K562 treated with DMSO at 1 percent for 12 hours (cell line): Measurements from ENCODE around the gene GPR27. TPM values are rescaled to one million over a fixed set of nuclear protein-coding genes. Genes with fewer than 3 reads are reported as not detected.

Experiments
- total RNA-seq: library from RNA; unstranded; fragments of 300-600 nt; gene quantifications from 2 replicates; pipeline ENCODE4 v1.2.3, GENCODE V29; 2022; ENCODE audit not compliant: insufficient read depth

GPR27 gene, protein sequence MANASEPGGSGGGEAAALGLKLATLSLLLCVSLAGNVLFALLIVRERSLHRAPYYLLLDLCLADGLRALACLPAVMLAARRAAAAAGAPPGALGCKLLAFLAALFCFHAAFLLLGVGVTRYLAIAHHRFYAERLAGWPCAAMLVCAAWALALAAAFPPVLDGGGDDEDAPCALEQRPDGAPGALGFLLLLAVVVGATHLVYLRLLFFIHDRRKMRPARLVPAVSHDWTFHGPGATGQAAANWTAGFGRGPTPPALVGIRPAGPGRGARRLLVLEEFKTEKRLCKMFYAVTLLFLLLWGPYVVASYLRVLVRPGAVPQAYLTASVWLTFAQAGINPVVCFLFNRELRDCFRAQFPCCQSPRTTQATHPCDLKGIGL
- not detected in 2 replicates for total RNA-seq

DNA sequence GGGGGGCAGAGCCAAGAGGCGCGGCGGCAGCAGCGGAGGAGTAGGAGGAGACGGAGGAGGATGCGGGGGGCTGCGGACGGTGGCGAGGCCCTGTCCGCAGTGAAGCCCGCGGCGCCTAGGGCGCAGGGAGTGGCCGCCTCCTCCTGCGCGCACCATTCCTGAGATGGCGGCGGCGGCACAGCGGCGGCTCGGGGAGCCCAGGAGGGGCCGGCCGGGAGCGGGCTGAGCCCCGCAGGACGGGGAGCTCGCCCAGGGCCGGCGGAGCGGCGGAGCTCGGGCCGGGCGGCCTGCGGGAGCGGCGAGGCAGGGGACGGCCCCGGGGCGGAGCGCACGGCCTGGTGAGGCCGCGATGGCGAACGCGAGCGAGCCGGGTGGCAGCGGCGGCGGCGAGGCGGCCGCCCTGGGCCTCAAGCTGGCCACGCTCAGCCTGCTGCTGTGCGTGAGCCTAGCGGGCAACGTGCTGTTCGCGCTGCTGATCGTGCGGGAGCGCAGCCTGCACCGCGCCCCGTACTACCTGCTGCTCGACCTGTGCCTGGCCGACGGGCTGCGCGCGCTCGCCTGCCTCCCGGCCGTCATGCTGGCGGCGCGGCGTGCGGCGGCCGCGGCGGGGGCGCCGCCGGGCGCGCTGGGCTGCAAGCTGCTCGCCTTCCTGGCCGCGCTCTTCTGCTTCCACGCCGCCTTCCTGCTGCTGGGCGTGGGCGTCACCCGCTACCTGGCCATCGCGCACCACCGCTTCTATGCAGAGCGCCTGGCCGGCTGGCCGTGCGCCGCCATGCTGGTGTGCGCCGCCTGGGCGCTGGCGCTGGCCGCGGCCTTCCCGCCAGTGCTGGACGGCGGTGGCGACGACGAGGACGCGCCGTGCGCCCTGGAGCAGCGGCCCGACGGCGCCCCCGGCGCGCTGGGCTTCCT is at the start of gene GPR27:
TSS of gene GPR27 (plus strand) at position 155 of the 909 bp plus-strand sequence. CDS start at position 350, 195 bp downstream.

DNA sequence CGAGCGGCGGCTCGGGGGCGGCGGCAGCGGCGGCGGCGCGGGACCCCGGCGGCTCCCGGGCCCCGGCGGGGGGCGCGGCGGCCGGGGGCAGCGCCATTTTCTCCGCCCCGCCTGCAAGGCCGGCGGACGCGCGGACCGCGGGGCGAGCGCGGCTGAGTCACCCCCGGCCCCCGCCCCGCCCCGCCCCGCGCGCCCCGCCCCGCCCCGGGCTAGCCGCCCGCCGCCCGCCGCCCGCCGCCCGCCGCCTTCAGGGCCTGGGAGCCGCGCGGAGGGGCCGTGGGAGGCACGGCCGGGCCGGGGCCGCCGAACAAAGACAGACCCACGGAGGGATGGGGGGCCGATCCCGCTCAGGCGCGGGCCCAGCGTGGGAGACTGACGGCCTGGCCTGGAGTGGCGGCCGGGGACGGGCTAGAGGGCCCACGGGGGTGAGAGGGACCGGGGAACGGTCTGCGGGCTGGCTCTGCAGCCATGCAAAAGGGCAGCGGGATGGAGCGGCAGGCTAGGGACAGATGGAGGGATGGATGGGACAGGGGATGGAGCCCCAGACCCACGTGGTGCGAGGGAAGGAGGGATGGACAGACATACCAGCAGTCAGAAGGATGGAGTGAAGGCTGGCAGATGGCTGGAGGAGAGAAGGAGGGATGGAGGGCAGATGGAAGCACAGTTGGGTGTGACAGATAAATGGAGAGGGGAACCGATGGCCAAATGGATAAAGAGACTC is 28.2 kb upstream of the GPR27 start, which contains the start of gene EIF4E3:
TSS of gene EIF4E3 (minus strand) at position 132 of the 721 bp plus-strand sequence. CDS start at position 97, 35 bp downstream.

DNA sequence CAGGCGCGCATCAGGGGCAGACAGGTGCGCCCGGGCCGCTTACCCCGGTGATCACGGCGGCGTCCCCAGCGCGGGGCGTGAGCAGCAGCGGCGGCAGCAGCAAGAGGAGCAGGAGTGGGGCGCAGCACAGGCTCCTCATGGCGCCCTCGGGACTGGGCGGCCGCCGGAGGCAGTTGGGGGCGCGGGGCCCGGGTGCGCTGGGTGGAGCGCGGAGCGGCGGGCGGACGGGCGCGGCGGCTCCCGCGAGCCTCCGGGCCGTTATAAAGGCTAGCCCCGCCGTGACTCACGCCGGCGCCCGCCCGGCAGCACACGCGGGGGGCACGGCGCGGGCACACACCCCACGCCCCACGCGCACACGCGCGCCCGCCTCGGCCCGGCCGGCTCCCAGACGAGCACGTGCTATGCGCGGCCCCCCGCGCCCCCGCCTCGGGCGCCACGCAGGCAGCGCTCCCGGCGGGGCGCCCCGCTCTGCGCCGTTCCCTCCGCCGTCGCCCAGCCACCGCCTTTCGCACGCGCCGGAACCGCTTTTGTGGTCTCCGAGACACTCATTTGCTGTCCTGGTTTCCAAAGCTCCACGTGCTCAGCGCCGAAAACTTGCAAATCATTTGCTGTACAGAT is 31.4 kb downstream of the GPR27 start, which contains the start of gene PROK2:
TSS of gene PROK2 (minus strand) at position 235 of the 618 bp plus-strand sequence. CDS start at position 139, 96 bp downstream.

Other genes starting within 250 kb of the GPR27 start
- gene FOXP1, start 170.1 kb upstream of the GPR27 start, total RNA-seq: 5.3 and 10.9 TPM in 2 replicates
- 2.3 and 4.6 TPM in 2 replicates for gene EIF4E3, start 28.5 kb upstream of the GPR27 start, total RNA-seq
- gene PROK2, start 31.3 kb downstream of the GPR27 start, total RNA-seq: not detected in 2 replicates